NCI-H2081 treated with DMSO at 0.1 percent for 48 hours (cell line): Measurements from ENCODE around the gene ECE1.
A peak's percentile ranks its signal among the peaks of the same experiment; 100 is the strongest.

Experiments used
- DNase-seq: peaks from one replicate; lab custom pipeline; 2025; lab: John Stamatoyannopoulos, UW

ECE1 gene

DNA sequence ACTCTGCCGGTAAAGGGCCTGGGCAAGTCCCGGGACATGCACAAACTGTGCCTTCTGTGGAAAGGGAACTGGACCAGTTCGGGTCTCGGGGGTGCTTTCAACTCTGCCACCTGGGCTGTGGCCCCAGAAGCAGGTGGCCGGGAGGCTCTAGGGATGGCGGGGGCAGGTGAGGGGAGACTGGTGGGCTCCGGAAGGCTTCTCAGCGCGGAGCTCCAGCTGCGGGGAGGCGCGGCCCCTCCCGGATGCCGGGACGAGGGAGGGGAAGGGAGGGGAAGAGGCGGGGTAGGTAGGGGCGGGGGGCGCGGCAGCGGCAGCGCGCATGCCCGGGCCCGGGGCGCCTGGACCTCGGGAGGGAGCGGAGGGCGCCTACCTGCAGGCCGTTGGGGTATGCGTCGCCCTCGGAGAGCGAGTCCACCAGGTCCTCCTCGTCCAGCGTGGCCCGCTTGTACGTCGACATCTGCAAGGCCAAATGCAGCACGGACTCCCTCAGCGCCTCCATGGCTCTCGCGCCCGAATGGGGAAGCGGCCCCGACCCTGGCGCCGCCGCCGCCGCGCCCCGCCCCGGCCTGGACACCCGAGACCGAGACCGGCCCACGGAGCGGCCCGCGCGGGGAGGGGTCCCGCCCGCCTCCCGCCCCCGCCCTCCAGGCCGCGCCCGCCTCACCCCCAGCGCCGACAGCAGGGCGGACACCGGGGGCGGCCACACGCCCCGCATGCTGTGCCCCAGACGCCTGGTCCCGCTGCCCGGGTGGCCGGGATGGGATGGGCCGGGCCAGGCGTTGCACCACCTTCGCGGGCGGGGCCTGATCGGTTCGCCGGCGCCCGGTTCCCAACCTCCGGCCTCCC is at the start of gene ECE1:
Gene ECE1 (minus strand): TSS at position 764 of the 846 bp plus-strand sequence. CDS start 49 bp downstream, at position 715.
- no peak for DNase-seq

DNA sequence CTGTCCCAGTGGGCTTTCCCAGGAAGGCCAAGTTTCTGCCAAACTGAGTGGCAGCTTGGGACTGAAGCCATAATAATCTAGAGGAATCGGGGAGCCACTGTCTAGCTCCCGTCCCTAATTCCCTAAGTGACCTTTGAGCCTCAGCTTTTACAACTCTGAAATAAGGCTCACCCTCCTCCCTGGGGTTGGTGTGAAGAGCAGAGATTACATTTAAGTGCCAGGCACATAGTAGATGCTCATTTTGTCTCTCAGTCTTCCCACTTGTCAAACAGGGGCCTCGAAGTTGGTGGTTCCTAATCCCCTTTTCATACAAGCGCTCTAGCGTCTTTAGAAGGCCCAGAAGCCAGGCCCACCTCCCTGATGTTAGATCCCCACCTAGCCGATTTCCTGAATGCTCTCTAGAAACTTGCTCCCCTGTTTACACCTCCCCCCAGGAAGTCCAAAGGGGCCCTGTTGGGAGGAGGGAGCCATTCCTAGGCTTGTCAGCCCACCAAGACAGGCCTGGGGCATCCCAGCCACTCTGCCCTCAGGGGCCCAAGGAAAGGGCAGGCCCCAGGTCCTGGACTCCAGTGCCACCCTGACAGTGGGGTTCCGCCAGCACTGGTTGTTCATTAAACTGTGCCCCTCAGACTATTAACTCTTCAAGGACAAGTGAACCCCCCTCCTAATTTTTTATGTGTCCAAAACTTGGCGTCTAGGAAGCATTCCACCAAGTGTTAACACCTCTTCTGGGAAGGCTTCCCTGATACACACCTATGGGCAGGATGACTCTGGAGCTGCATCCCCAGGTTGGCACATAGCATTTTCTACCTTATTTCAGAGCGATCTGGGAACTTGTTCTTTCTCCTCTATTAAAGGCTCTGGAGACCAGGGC is 49.3 kb upstream of the ECE1 start:
- DNase-seq = no peak

DNA sequence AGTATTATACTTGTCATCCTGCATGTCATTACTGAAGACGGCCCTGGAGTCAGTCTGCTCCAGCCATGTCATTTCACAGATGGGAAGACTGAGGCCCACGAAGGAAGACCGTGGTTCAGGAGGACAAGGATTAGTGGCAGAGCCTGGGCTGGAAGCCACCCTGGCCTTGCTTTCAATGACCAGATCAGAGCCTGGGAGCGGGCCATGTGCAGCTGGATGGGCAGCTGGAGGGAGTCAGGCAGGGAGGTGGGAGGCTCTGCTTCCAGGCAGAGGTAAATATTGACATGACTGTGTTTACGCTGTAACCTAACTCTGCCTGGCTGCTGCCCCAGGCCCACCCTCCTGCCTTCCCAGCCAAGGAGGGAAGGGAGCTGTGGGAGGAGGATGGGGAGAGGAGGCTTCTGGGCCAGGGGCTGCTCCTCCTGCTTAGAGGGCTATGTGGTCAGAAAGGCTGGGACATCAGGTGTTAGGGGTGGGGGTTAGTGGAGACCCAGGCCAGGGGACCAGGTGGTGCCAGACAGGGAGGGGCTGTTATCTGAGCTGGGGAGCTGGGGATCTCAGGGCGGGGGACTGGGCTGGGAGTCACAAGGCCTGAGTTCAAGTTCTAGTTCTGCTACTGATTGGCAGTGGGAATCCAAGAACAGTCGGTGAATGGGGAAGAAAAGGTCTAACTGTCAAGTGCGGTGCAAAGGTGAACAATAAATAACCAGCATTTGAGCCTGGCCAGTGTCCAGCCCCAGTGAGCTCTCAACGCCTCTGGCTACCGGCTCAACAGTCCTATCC is 48.5 kb upstream of the ECE1 start:
- DNase-seq = peak; percentile 78

DNA sequence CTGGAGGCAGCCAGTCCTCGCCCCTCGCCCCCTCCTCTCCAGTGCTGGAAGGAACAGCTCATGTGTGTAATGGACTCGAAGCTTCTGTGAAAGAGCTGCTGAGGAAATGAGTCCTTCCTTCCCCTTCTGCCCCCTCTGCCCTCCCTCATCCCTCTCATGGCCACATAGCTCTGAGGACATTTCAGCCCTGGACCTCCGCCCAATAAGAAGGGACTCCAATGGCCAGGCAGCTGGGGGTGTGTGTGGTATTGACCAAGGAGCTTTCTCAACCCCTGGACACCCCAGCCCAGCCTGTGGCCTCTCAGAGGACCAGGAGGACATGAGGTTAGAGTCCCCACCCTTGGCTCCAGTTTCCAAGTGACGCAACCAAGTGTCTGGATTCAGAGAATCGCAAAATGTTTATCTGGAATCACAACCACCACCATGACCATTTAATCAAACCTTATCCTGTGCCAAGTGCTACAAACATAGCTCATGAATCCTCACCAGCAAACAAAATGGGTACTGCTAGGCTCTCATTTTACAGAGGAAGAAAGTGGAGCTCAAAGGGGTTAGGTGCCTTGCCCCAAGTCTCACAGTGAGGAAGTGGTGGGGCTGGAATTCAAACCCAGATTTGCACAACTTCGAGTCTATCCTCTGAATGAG is 47.8 kb upstream of the ECE1 start:
- no peak for DNase-seq

DNA sequence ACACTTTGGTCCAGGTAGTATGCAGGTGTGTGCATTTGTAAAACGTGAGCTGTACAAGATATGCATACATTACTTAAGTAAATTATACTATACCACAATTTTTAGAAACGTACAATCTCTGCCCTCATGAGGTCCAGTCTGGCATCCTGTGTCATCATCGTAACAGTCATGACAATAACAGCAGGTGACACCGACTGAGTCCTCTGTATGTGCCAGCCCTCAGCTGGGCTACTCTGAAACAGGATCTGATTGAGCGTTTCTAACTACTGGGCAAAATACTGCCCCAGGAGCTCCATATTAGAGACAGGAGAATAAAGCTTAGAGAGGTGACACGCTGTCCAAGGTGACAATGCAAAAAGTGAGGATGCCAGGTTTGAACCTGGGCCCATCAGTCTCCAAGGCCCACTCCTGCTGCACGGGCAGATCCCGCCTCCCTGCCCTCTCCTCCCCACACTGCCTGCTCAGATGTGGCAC is 47.2 kb upstream of the ECE1 start:
- DNase-seq = peak; percentile 17

DNA sequence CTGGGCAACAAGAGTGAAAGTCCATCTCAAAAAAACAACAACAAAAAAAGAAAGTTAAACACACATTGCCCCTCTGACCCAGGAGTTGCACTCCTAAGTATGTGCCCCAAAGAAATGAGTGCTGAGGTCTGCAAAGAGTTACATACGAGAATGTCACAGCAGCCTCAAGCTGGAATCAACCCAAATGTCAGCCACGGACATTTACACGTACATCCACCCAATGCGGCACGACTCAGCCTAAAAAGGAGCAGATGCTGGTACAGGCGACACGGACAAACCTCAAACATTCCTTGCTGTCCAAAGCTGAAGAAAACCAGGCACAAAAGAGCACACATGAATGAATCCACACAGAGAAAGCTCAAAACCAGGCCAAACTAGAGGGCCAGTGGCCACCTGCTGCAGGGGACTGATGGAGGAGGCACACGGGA is 46.8 kb upstream of the ECE1 start:
- DNase-seq = no peak

DNA sequence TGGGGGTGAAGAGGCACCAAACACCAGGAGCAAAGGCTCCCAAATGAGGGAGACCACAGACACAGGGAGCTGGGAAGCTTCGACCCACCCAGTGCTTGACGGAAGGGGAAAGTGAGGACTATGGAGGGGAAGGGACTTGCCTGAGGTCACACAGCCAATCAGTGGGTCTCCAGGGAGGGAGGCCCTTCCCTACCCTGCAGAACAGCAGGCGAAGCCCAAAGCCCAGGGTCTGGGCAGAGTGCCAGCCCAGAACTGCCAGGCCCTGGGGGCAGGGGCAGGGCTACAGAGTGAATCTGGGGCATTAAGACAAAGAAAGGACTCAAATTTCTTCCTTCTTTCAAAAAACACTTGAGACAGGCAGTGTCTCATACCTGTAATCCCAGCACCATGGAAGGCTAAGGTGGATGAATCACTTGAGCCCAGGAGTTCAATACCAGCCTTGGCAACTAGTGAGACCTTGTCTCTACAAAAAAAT is 45.5 kb upstream of the ECE1 start:
- DNase-seq = peak; percentile 28

DNA sequence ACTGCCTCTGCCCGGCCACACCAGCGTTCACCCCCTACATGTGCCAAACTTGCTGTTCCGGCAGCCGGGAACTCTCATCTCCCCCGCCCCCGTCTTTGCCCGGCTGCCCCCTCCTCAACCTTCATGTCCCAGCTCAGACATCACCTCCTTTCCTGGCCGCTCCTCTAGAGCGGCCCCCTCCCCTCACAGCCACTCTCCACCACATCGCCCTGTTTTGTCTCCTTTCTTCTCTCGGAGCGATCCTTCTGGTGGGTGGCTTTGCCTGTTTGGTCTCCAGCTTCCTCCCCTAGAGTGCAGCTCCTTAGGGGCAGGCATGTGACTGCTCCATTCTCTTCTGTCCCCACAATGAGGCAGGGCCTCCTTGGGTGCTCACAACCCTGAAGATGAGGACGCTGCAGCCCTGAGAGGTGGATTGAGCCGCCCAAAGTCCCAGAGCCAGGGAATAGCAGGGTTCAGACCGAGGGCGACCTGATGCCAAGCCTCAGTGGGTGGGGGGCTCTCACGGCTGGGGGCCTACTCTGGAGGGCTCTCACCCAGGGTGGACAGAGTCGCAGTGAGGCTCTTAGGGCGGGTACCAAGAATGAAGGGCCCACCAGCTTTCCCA is 44.9 kb upstream of the ECE1 start:
- DNase-seq = no peak

DNA sequence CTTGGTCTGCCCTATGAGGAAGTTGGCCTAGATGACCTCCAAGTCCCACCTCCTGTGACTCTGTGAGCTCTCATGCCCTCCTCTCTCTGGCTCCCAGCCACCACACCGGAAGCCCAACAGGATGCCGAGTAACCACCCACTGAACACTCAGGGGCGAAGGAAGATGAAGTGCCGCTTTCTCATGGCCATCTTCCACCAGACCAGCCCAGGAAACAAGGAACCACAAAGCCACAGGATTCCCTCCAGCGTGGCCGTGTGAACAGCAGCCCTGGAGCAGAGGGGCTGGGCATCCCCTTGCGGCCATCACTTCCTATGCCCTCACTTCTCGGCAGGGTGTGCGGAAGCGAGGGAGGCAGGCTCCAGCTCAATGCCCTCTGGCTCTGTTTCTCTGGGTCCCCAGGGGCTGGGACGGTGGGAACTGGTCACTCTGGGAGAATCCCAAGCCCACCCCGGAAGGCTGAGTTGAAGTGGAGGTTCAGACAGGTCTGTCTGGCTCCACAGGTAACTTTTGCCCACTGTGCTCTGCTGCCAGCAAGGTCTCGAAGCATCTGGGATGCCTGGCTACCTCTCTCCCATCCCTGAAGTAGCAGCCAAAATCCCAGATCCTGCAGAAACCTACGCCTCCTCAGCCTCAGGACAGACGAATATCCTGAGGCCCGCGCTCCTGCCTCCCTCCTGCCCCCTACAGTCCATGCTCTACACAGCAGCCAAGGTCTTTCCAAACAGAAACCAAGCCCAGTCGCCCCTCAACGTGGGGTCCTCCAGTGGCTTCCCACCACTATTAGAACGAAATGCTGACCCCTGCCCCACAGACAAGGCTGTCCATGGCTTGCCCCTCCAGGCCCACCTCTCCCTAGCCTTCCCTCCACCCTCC is 44.2 kb upstream of the ECE1 start:
- no peak for DNase-seq

DNA sequence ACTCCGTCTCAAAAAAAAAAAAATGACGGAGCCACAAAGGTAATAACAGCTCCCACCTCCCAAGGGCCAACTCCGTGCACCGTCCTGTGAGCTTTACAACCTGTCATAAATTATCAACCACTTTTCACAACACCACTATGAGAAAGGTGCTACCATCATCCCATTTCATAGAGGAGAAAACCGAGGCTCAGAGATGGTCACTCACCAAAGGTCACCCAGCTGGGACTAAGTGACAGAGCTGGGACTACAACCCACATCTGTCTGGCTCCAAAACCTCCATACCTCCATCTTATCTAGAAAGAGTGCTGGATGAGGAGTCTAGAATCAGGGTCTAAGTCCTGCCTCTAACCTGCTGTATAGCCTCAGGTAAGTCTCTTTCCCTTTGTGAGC is 43.6 kb upstream of the ECE1 start:
- no peak for DNase-seq

DNA sequence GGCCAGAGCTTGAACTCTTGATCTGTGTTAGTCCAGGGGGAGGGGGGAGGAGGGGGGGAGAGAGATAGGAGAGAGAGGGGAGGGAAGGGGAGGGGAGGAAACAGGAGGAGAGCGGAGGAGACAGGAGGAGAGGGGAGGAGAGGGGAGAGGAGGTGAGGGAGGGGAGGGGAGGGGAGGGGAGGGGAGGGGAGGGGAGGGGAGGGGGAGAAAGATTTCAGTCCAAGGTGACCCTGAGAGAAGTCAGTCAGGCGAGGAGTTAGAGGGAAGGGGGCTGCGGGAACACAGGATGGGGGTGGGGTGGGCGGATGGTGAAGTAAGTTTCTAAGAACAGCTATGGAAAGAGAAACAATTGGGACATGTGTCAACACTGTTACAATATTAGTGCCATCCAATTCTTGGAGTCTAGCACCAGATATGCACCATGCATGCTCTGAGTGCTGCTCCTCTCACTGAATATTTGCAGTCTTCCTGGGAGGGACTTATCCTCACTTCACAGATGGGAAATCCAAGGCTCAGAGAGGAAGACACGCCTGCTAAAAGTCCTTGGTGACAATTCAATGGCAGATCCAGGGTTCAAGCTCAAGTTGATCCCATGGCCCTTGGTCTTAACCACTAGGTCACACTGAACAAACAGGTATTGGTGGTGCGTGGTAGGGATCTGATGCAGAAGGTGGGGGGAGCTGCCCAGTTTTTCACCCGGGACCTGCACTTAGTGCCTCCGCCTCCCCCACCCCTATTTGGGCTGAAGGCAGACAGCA is 42.5 kb upstream of the ECE1 start:
- DNase-seq = no peak

DNA sequence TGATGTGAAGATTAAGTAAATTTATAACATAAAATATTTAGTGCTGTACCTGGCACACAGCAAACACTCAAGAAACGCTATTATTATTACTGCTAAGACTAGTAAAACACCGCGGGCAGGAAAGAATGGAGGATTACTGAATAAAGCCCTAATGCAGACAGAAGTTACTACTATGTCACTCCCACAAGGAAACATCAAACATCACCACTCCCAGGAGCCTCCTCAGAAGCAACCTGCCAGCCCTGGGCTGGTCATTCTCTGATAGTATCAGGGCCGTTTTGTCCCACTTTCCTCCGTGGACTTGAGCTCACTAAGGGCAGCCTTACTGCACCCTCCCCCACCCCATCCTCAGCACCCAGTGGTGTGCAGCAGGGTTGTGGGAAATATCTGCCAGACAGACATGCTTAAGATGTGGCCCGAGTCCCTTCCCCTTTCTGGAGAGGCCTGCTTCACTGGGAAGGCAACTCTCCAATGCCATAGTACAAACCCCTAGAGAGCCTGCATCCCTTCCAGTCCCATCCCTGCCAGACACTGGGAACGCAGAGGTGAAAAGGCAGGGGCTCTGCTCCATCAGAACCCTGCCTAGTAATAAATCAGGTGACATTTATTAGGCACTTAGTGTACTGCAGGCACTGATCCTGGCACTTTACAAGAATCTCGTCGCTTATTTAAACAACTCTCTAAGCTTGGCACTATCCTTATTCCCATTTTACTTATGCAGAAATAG is 41.7 kb upstream of the ECE1 start:
- DNase-seq = no peak

DNA sequence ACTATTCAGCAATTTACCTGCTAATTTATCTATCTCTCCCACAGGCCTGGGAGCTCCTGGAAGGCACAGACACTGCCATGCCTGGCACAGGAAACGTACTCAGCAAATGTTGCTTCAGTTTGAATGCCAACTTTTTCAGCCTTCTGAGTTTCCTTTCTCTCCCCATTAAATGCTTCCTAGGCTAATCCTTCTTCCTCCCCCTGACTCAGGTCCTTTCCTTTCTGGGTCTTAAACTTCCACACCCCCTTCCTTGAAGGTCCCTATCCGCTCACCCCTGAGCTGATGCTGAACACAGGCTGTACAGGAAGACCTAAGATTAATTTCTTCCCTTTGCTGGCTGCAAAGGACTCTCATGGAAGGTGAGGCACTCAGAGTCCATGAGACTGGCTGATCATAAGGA is 40.3 kb upstream of the ECE1 start:
- no peak for DNase-seq

DNA sequence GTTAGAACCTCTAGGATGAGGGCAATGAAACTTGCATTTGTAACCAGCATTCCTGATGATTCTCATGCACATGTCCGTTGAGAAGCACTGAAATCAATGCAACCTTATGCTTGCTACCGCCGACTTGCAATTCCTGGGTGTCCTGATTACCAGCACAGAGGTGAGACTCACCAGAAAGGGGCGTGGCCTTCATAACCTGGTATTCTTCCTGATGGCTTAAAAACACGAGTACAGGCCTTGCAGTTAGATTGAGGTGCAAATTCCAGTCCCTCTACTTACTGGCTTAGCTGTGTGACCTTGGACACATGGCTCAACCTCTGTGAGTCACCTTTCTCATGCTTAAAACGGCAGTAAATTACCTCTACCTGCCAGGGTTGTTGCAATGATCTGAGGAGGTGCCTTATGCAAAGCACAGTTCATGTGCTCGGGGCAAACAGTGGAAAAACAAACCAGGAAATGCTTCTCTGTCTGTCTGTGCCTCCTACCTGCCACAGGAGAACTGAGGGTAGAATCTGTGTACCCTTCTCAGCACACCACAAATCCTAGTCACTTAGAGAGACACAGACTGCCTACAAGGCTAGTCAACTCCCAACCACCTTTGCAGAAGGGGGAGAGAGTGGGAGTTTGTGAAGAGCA is 39.1 kb upstream of the ECE1 start:
- no peak for DNase-seq

DNA sequence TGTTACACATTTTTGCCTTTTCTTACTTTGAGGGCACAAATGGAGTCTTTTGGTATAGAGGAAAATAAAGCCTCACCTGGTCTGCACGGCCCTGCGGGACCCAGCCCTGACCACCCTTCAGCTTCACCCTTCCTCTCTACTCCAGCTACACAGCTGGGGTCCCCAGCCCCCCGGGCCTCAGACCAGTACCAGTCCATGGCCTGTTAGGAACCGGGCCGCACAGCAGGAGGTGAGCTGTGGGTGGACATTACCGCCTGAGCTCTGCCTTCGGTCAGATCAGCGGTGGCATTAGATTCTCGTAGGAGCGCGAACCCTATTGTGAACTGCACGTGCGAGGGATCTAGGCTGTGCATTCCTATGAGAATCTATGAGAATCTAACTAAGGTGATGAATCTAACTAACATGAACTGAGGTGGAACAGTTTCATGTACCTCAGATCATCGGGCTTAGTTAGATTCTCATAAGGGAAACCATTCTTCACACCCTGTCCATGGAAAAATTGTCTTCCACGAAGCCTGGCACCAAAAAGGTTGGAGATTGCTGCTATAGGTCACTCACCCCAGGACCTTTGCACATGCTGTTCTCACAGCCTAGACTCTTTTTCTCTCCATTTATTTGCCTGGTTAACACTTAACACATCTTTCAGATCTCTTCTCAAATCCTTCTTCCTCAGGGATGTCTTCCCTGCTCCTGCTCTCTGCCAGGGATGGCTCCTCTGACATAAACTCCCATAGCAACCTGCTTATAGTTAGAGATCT is 37.5 kb upstream of the ECE1 start:
- no peak for DNase-seq

DNA sequence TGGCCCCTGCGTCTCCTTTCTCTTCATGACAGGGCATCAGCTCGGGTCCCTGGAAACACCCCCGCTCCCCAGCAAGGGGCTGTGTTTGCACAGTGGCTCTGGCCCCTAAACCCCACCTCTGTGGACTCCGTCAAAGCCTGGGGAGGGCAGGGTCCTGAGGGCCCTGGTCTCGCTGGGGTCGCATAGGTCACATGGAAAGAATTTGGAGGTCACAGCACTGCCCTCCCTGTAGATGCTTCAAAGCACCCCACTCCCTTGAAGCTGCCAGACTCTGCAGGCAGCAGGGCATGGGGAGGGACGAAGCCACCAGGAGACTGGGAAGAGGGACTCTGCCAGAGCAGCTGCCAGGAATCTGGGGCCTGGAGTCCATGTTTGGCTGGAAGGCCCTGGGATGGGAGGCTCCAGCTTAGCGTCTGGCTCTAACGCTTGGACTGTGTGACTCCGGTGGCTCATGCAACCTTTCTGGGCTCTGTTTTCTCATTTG is 36.6 kb upstream of the ECE1 start:
- DNase-seq = no peak

DNA sequence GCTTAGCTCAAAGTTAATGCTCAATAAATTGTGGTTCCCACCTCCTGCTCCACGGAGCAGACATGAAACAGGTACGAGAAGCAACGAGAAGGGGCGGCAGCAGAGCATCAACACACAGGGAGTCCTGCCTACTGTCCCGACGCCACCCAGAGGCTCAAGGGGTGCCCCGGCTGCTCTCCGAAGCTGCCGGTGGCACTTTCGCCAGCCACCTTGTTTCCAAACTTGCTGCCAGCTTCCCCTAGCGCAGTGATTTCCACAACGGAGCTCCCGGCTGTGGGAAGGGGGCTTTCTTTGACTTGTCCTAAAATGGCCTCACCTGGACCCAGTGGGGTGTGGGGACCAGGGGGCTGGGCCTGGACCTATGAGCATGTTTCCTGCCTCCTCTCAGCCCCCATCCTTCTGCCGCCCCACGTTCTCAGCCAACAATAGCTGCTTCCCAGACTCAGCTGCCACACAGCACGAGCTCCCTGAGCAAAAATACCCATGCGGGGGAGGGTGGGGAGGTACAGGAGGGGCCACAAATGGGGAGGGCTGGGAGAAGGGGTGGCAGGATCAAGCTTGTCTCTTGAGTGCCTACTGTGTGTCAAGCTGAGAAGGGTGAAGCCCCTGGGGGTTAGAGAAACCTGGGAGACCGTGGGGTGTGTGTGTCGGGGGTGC is 35.6 kb upstream of the ECE1 start:
- DNase-seq = no peak
